COLO829 (cell line): Measurements from ENCODE around the gene AKIP1.
A peak's percentile ranks its signal among the peaks of the same experiment; 100 is the strongest.
"Not testable (repeated sequence)": the region's sequence is repeated elsewhere in the genome, so short reads cannot be mapped to it uniquely, and the experiment has no call there.

ENCODE experiments used
- DNase-seq: peaks from one replicate; pipeline ENCODE4 v3.0.0; 2012; ENCODE audit warnings: low spot score

The AKIP1 gene, protein sequence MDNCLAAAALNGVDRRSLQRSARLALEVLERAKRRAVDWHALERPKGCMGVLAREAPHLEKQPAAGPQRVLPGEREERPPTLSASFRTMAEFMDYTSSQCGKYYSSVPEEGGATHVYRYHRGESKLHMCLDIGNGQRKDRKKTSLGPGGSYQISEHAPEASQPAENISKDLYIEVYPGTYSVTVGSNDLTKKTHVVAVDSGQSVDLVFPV

DNA sequence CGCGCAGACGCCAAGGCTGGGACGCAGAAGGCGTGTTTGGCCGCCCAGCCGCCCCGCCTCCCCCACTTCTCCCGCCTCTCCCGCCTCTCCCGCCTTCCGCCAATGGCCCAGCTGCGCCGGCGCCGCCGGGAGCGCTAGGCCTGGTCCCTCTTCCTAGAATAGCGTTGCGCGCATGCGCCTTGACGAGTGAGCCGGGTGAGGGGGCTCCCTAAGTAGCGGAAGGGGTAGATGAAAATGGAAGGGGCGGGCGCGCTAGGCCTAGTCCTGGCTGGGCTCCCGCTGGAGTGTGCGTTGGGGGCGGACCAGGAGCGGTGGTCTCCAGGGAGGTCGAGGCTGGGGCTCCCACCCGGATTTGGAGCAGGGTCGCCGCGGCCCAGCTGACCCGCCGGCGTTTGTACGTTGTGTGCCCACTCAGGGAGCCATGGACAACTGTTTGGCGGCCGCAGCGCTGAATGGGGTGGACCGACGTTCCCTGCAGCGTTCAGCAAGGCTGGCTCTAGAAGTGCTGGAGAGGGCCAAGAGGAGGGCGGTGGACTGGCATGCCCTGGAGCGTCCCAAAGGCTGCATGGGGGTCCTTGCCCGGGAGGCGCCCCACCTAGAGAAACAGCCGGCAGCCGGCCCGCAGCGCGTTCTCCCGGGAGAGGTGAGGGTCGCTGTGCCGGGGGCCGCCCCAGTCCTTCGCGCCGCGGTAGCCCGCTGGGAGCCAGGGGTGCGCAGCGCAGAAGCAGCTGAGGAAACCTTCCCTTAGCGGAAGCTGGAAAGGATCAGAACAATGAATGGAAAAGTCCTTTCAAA lies at the start of gene AKIP1:
Gene AKIP1, plus strand, starts transcription at position 161 of the 795 bp plus-strand sequence. Its CDS starts 261 bp downstream, at position 422.
- peak; percentile 94 for DNase-seq

DNA sequence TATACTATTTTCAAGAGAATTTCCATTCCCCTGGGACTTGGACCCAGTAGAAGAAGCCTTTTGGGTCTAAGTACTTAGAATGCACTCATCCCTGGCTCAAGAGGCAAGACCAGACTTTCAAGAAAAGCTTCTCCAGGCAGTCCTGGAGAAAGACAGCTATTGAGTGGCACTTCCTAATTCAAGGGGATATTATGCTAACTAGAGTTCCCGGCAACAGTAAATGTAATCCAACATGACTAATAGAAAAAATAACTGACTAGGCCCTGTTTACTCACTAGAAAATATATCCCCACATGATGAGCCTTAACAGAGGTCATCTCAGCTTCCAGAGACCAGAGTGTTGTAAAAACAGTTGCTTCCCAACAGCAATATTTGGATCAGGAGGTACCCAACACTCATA lies 47.2 kb upstream of the AKIP1 start:
- DNase-seq = no peak

DNA sequence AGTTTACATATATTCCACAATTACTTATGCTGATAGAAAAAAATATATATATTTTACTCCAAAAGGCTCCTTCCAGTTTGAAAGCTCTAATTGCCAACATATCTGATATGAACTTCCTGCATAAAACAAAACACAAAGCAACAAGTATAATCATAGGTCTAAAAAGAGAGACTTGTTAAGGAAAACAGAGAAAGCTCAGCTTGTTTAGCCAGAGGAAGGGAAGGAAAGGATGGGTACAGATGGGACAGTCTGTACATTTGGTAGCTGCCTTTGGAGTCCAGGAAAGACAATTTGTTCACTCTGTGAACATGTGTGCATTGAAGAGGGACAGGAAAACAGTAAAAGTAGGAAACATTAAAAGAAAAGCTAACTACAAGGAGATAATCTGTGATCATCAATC lies 45.7 kb upstream of the AKIP1 start:
- peak; percentile 40 for DNase-seq

DNA sequence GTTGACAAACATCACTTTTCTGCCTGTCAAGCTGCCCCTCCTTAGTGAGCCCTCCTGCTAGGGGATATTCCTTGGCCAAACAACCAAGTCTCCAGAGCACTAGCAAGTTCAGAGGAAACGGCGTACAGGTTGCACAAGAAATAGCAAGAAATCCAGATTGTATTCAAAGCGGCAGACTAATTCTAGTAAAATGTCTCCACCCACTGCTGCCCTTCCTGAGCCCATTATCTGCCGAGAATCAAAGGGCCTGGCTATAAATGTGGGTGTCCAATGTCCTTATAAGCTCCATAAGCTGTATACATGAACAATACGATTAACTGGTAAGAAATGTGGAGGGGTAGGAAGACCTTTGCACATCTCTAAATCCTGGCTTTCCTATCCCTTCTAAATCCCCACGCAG lies 44.0 kb upstream of the AKIP1 start:
- DNase-seq = no peak

DNA sequence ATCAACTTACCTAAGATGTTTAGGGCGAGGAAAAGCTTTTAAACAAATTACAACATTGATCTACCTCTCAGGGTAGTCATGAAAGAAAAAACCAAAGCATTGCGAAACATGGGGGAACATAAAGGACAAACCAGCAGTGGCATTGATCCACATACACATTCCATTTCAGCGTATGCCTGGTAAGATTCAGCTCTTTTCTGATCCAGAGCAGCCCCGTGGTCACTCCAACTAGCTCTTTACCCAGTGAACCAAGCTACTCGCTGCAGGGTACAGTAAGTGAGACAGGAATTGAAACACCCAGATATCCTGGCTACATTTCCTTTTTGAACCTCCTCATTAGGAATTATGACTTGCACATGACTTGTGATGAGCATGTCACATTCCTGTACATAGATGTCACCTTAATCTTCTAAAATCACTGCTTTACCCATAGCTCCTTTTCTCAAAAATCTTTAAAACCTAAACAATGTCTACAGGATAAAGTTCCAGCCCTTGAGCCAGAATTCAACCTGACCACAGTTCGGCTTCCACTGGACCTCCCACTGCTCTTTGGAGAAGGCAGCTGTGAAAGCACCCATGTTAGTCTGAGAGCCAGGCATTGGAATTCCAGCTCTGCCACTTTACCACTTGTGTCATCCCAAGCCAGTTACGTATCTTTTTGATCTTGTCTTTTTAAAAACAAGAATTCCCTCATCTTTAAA lies 42.9 kb upstream of the AKIP1 start:
- DNase-seq = no peak

DNA sequence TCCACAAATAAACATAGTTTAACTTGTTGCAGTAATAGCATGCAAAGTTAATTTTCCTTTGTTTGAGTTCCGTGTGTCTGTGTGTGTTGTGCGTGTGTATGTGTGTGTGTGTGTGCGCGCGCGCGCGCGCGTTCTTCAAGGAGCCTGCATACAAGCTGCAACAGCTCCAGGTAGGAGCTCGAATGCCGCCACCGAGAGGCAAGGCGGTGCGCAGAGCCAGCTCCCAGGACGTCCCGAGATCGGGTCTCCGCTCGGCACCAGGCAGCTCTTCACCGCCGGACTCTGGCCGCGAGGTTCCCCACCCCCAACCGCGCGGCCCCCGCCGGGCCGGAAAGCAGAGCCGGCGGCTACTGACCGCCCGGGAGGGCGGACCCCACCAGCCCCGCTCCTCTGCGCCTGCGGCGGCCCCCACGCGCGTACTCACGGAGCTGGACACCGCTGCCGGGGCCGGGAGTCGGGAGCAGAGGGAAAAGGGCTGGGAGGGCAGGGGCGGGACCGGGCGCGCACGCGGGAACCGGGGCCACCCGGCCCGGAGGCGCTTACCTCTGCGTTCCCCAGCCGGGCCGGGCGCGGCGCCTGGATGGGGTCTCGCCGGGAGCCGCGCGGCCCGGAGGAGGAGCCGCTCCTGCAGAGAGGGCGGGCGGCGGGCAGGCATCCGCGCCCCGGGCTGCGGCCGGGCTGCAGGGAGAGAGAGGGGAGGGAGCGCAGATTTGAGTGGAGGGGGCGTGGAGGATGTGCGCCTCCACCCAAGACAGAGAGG lies 40.4 kb upstream of the AKIP1 start:
- no peak for DNase-seq

DNA sequence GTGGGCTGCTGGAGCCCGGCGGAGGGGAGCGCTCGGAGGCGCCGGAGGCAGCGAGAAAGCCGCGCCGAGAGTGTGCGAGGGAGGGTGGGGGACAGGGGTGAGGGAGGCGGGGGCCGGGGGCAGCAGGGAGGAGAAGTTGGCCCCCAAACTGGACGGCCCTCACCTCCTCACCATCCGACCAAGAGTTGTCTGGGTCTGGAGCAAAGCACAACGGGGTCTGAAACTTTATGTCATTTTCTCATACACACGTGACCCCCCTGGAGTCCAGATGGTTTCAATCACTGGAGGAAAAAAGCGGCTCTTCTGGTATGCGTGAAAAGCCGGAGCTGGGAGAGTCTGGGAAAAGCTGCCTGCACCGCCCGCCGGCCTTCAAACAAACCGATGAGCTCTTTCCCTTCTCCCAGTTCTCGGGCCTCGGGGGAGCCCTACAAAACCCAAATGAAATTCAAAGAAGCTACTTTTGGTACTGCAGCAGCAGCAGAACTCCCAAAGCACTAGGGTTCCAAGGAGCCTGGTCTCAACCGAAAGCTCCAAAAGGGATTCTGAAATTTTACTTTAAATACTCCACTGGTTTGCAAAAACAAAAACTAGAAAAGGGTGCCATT lies 39.7 kb upstream of the AKIP1 start:
- DNase-seq = peak; percentile 65

DNA sequence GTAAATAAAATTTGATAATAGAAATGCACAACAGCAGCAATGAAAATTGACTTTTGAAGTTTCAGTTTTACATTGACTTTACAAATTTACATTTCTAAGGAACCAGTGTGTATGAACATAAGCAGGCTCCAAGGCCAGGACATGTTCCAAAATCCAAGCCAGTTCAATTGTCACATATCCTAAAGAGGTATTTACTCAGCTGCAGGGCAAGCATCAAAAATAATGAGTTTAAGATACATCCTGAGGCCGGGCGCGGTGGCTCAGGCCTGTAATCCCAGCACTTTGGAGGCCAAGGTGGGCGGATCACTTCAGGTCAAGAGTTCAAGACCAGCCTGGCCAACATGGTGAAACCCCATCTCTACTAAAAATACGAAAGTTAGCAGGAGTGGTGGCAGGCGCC lies 39.0 kb upstream of the AKIP1 start:
- no peak for DNase-seq

DNA sequence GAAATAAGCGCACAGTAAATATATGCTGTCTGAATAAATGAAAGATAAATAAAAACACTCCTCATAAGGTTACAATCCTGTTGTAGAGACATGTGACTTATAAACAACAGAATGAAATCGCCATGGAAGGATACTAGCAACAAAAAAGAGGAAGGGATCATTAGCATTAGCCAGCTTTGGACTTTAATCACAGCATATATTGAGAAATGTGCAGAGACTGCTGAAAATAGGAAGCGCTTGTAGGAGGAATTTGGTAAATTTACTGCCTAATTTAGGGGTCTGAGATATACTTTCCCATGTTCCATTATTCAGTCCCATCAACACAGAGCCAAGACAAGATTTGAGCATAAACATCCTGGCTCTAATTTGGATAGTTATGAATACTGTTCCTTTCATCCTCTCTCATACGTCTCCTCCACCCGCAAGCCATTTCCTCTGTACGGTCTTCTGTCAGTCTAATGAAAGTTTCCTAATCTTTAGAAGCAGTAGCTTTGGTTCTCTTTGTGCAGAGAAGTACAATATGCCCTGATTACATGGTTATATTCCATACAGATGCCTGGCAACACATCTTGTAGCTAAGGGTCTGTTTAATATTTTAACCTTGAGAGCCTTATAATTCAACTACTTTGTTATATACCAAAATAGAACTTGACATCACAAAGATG lies 37.1 kb upstream of the AKIP1 start:
- DNase-seq = no peak

DNA sequence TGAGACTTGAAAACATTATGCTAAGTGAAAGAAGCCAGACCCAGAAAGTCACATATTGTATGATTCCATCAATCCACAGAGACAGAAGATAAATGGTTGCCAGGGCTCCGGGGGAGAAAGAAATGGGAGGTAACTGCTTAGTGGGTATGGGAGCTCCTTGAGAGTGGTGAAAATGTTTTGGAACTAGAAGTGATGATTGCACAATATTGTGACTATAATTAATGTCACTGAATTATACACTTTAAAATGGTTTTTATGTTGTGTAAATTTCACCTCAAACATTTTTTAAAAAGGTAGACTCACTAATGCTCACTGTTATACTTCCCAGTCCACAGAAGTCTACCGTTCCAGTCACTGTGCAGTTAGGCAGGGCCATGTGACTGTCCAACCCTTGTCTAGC lies 32.2 kb upstream of the AKIP1 start:
- no peak for DNase-seq

DNA sequence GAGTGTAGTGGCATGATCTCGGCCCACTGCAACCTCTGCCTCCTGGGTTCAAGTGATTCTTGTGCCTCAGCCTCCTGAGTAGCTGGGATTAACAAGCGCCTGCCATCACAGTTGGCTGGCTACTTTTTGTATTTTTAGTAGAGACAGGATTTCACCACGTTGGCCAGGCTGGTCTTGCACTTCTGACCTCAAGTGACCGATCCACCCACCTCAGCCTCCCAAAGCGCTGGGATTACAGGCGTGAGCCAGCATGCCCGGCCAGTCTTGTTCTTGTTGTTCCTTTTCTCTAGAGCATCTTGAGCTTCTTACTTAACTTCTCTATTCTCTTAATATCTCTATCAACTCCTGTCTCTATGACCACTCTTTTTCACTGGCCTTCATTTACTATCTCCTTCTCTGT lies 29.4 kb upstream of the AKIP1 start:
- DNase-seq = not testable (repeated sequence)

DNA sequence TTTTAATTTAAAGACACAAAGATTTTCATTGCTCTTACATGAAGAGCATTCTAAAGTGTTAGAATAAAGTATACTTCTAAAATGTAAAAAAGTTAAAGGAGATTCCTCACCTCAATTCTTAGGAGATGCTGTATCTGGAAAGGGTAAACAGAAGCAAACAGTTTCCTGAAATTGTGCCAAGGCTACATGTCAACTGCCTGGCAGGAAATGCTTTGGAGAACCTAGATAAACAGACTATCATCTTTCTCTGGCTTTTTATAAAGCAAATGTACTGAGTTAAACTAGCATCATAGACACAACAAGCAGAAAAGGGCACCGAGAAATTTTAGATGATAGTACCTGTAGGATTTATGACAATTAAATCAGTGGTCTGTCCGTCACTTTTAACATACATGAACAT lies 24.7 kb upstream of the AKIP1 start:
- DNase-seq = no peak

DNA sequence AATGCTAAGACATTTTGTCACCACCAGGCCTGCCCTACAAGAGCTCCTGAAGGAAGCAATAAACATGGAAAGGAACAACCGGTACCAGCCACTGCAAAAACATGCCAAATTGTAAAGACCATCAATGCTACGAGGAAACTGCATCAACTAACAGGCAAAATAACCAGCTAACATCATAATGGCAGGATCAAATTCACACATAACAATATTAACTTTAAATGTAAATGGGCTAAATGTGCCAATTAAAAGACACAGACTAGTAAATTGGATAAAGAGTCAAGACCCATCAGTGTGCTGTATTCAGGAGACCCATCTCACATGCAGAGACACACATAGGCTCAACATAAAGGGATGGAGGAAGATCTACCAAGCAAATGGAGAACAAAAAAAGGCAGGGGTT lies 19.8 kb upstream of the AKIP1 start:
- not testable (repeated sequence) for DNase-seq

DNA sequence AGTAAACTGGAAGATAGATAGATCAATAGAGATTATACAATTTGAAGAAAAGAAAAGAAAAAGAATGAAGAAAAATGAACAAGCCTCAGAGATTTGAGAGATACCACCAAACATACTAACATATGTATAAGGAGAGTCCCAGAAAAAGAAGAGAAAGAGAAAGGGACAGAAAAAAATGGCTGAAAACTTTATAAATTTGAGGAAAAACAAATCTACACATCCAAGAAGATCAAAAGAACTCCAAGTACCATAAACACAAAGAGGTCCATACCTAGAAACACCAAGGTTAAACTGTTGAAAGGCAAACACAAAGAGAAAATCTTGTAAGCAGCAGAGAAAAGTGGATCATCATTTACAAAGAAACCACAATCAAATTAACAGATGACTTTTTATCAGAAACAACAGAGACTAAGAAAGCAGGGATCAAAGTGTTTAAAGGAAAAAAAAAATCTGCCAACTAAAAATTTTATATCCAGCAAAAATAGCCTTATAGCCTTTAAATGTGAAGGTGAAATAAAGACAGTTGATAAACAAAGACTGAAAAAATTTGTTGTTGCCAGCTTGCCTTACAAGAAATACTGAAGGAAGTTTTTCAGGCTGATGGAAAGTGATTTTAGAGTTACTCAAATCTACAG lies 11.8 kb upstream of the AKIP1 start:
- DNase-seq = no peak

DNA sequence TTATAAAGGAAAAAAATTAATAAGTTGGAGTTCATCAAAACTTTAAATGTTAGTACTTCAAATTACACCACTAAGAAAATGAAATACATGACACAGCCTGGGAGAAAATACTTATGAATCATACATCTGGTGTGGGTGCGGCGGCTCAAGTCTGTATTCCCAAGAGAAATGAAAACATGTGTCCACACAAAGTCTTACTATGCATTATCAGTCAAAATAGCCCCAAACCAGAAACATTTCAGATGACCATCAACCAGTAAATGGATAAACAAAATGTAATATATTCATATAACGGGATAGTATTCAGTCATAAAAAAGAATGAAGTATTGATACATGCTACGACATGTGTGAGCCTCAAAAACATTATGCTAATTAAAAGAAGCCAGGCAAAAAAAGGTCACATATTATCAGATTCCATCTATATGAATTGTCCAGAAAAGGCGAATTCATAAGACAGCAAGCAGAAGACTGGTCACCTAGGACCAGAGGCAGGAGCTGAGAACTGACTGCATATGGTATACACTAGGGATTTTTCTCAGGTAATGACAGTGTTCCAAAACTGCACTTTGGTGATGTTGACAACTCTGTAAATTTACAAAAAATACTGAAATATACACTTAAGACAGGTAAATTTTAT lies 5.3 kb upstream of the AKIP1 start:
- DNase-seq = peak; percentile 74

DNA sequence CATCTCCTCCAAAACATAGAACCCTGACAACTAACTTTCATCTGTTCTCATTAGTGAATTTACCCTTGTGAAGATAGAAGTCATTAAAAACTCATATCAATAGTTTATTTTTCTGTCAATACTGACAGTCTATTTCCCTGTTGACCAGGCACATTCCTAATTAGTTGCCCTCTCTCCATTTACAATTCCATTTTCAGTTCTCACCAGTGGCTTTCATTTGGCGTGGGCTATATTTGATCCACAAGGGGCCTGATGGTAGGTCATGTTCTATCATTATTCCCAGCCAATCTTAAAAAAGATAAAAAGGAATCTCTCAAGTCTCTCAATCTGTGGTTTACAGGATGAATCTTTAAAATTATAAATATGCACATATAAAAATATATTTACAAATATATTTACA lies 3.9 kb upstream of the AKIP1 start:
- no peak for DNase-seq

DNA sequence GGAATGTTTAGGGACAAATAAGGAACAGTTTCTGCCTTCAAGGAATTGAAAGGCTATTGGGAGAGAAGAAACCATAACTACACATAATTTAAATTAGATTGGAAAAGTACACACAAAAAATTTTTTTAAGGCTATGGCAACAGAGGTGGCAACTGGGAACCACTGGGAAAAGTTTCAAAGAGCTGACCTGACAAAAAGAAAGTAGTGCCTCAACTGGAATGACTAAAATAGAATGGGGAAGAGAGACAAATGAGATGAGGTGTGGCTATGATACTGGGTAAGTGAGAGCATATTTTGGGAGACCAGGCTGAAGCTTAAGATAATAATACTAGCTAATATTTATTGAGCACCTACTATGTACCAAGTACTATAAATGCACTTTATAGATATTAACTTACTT lies 2.9 kb upstream of the AKIP1 start:
- DNase-seq = no peak

DNA sequence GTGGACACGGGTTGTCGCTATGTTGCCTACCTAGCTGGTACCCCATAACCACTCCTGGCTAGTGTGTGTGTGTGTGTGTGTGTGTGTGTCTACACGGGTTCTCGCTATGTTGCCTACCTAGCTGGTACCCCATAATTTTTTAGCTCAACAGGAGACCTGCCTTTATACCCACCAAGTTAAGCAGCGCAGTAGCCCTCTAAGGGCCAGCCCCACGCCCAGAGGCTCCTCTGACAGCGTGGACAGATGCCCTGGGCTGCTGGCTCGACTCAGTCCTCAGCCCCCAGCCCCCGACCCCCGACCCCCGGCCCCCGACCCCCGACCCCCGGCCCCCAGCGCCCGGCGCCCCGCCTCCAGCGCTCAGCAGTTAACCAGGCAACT lies 351 bp upstream of the AKIP1 start:
- DNase-seq = no peak

DNA sequence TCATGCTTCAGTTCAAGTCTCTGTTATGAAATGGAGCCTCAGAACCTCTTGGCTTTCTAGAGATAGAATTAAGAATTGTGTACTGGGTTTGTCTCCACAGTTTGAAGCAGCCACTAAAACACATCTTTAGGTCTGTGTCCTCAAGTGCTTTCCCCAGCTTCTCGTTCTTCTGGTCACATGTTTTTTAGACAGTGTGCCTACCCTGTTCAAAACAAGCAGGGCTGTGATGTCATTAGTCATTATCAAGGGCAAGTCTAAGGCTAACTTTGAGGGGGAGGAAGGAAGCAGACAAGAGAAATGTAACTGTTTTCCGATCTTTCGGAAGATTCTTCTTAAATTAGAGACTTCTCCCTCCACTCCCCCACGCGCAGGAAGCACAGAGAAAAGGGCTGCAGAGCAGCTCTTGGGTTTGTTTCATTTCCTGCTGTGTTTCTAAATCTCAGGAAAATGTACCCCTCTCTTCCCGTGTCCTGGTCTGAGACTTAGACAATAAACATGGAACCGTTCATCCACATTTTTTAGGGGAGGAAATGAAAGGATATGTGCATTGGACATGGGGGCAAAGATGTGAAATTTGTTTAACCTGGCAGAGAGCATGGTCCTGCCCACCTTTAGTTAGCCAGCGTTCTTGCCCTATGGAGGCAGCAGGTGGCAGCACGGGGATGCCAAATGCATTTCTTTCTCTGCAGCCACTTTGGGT lies 3.1 kb downstream of the AKIP1 start:
- peak; percentile 53 for DNase-seq

DNA sequence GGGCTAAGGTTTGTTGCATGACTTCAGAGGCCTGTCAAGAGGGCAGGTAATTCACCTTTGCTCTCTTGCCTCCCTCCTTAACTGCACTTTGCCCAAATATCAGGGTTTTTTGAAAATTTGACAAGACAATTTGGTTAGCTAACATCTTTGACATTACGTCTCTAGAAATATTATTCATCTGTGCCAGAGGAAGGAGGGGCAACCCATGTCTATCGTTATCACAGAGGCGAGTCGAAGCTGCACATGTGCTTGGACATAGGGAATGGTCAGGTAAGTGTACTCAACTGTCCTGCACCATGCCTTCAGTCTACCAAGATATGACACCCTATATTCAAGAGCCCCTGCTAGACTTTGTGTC lies 3.7 kb downstream of the AKIP1 start:
- DNase-seq = no peak
